WTC11 (cell line): ENCODE measurements around the gene ACSS3. TPM values are rescaled to one million over a fixed set of nuclear protein-coding genes. Genes with fewer than 3 reads are reported as not detected.

ENCODE experiments used
- ATAC-seq: fragments of 200-7000 bp; cut with Tn5 transposase; 2 replicates; pipeline ENCODE4 v1.10.0; 2021; ENCODE audit warnings: mild to moderate bottlenecking, moderate library complexity
- Bru-seq: library from RNA; stranded (reverse); fragments of 400-500 nt; gene quantifications from one replicate; lab custom pipeline; 2021; lab: Mats Ljungman, UMichigan
- CTCF ChIA-PET: fragments of 300-600 bp; sonication (Branson Sonifier 250); formaldehyde crosslinking; loops from one replicate; lab custom pipeline; 2021; ENCODE audit warnings: antibody characterized with exemption; lab: Charles Lee
- POLR2A ChIA-PET: fragments of 350-600 bp; sonication (Branson Sonifier 250); formaldehyde crosslinking; loops from one replicate; lab custom pipeline; 2021; ENCODE audit warnings: antibody characterized with exemption; lab: Charles Lee
- DNase-seq: peaks from one replicate; pipeline ENCODE4 v3.0.0; 2021; ENCODE audit warnings: low spot score
- H3K27ac Mint-ChIP-seq: 2 replicates; pipeline ENCODE4 v1.8.0; 2021; ENCODE audit warnings: mixed read lengths
- H3K27me3 Mint-ChIP-seq: 2 replicates; pipeline ENCODE4 v1.8.0; 2021; ENCODE audit warnings: low read depth, mild to moderate bottlenecking, moderate library complexity, mixed read lengths
- H3K36me3 Mint-ChIP-seq: 2 replicates; pipeline ENCODE4 v1.8.0; 2021; ENCODE audit warnings: mixed read lengths
- H3K4me1 Mint-ChIP-seq: 2 replicates; pipeline ENCODE4 v1.8.0; 2022; ENCODE audit warnings: mixed read lengths
- H3K4me3 Mint-ChIP-seq: 2 replicates; pipeline ENCODE4 v1.8.0; 2021; ENCODE audit warnings: mild to moderate bottlenecking, moderate library complexity, mixed read lengths
- H3K9me3 Mint-ChIP-seq: 2 replicates; pipeline ENCODE4 v1.8.0; 2021; ENCODE audit warnings: mixed read lengths
- ELF4 ChIP-seq: sonication (generic); formaldehyde crosslinking; IDR thresholded peaks from 2 replicates; pipeline ENCODE4 v1.8.1; 2022; ENCODE audit warnings: low read depth, mild to moderate bottlenecking, moderate library complexity, missing genetic modification reagents
- ETV6 ChIP-seq: sonication (generic); formaldehyde crosslinking; IDR thresholded peaks from 2 replicates; pipeline ENCODE4 v1.8.1; 2022; ENCODE audit warnings: mild to moderate bottlenecking, missing genetic modification reagents
- FOXJ3 ChIP-seq: sonication (generic); formaldehyde crosslinking; IDR thresholded peaks from 2 replicates; pipeline ENCODE4 v1.9.0; 2021; ENCODE audit warnings: missing genetic modification reagents, mild to moderate bottlenecking, borderline replicate concordance
- FOXP1 ChIP-seq: sonication (generic); formaldehyde crosslinking; IDR thresholded peaks from 2 replicates; pipeline ENCODE4 v1.8.0; 2022; ENCODE audit warnings: missing genetic modification reagents, mild to moderate bottlenecking, moderate library complexity, borderline replicate concordance
- GABPB1 ChIP-seq: sonication (generic); formaldehyde crosslinking; IDR thresholded peaks from 2 replicates; pipeline ENCODE4 v1.8.1; 2023; ENCODE audit warnings: mild to moderate bottlenecking, missing genetic modification reagents
- GTF2I ChIP-seq: fragments of 250-450 bp; sonication (Bioruptor Pico); conservative IDR thresholded peaks from 2 replicates; pipeline ENCODE4 v1.4.0; 2021; ENCODE audit warnings: mild to moderate bottlenecking
- NFATC4 ChIP-seq: fragments of 250-450 bp; sonication (Bioruptor Pico); IDR thresholded peaks from 2 replicates; pipeline ENCODE4 v1.9.0; 2021; ENCODE audit warnings: mild to moderate bottlenecking
- NR2C2 ChIP-seq: sonication (generic); formaldehyde crosslinking; IDR thresholded peaks from 2 replicates; pipeline ENCODE4 v1.8.0; 2022; ENCODE audit warnings: mild to moderate bottlenecking, missing genetic modification reagents
- OVOL2 ChIP-seq: fragments of 250-450 bp; sonication (Bioruptor Pico); IDR thresholded peaks from 2 replicates; pipeline ENCODE4 v1.9.0; 2021; ENCODE audit warnings: mild to moderate bottlenecking, borderline replicate concordance
- ZNF232 ChIP-seq: sonication (generic); formaldehyde crosslinking; IDR thresholded peaks from 2 replicates; pipeline ENCODE4 v1.8.0; 2022; ENCODE audit warnings: mild to moderate bottlenecking, missing genetic modification reagents
- ZNF317 ChIP-seq: sonication (generic); formaldehyde crosslinking; IDR thresholded peaks from 2 replicates; pipeline ENCODE4 v1.8.1; 2023; ENCODE audit warnings: low read depth, mild to moderate bottlenecking, moderate library complexity, missing genetic modification reagents, borderline replicate concordance
- ZNF396 ChIP-seq: fragments of 250-450 bp; sonication (Bioruptor Pico); IDR thresholded peaks from 2 replicates; pipeline ENCODE4 v1.8.0; 2021; ENCODE audit warnings: mild to moderate bottlenecking, moderate library complexity, borderline replicate concordance
- long read RNA-seq, 3 experiments: library from RNA in 1 of 3; library from capped mRNA in 1 of 3; library from polyadenylated mRNA in 1 of 3; unstranded in 2 of 3; stranded (forward) in 1 of 3; transcript quantifications; one replicate each; pipeline ENCODE4 v2.0.0, GENCODE V29; 2021
- total RNA-seq: library from RNA; stranded (reverse); gene quantifications from 3 replicates; pipeline ENCODE4 v1.2.3, GENCODE V29; 2021
- TF ChIP-seq, protein P1 (sequence below): fragments of 250-450 bp; sonication (Bioruptor Pico); IDR thresholded peaks from 2 replicates; pipeline ENCODE4 v1.9.0; 2021; ENCODE audit warnings: mild to moderate bottlenecking
- TF ChIP-seq, protein P2 (sequence below): sonication (generic); formaldehyde crosslinking; IDR thresholded peaks from 2 replicates; pipeline ENCODE4 v1.8.1; 2023; ENCODE audit warnings: mild to moderate bottlenecking, missing genetic modification reagents
- TF ChIP-seq, protein P3 (sequence below): sonication (generic); formaldehyde crosslinking; IDR thresholded peaks from 2 replicates; pipeline ENCODE4 v1.8.1; 2022; ENCODE audit warnings: mild to moderate bottlenecking, missing genetic modification reagents, moderate library complexity, borderline replicate concordance
- TF ChIP-seq, protein P4 (sequence below): sonication (generic); formaldehyde crosslinking; IDR thresholded peaks from 2 replicates; pipeline ENCODE4 v1.8.0; 2022; ENCODE audit warnings: mild to moderate bottlenecking, missing genetic modification reagents
- TF ChIP-seq, protein P5 (sequence below): sonication (generic); formaldehyde crosslinking; IDR thresholded peaks from 2 replicates; pipeline ENCODE4 v1.8.0; 2022; ENCODE audit warnings: mild to moderate bottlenecking, missing genetic modification reagents
- TF ChIP-seq, protein P6 (sequence below): fragments of 250-450 bp; sonication (Bioruptor Pico); IDR thresholded peaks from 2 replicates; pipeline ENCODE4 v1.8.0; 2021; ENCODE audit warnings: mild to moderate bottlenecking
- TF ChIP-seq, protein P7 (sequence below): sonication (generic); formaldehyde crosslinking; IDR thresholded peaks from 2 replicates; pipeline ENCODE4 v1.8.0; 2022; ENCODE audit warnings: missing genetic modification reagents

The ACSS3 gene, protein sequence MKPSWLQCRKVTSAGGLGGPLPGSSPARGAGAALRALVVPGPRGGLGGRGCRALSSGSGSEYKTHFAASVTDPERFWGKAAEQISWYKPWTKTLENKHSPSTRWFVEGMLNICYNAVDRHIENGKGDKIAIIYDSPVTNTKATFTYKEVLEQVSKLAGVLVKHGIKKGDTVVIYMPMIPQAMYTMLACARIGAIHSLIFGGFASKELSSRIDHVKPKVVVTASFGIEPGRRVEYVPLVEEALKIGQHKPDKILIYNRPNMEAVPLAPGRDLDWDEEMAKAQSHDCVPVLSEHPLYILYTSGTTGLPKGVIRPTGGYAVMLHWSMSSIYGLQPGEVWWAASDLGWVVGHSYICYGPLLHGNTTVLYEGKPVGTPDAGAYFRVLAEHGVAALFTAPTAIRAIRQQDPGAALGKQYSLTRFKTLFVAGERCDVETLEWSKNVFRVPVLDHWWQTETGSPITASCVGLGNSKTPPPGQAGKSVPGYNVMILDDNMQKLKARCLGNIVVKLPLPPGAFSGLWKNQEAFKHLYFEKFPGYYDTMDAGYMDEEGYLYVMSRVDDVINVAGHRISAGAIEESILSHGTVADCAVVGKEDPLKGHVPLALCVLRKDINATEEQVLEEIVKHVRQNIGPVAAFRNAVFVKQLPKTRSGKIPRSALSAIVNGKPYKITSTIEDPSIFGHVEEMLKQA
- 18.6 to 20.7 TPM (median 20.2 TPM) in 3 replicates for total RNA-seq
- Bru-seq, nascent RNA: percentile 73 among the genes with signal in this experiment
- long read RNA-seq, experiment 1, full-length matches to known transcripts: 37 of 59 reads
- long read RNA-seq, experiment 1, partial matches to known transcripts: 7 of 59 reads
- long read RNA-seq, experiment 1, other reads (novel, unspliced or antisense): 15 of 59 reads
- long read RNA-seq, experiment 2, full-length matches to known transcripts: 12 of 28 reads
- long read RNA-seq, experiment 2, partial matches to known transcripts: 13 of 28 reads
- long read RNA-seq, experiment 2, other reads (novel, unspliced or antisense): 3 of 28 reads
- long read RNA-seq, experiment 3, full-length matches to known transcripts: 6 of 14 reads
- long read RNA-seq, experiment 3, partial matches to known transcripts: 3 of 14 reads
- long read RNA-seq, experiment 3, other reads (novel, unspliced or antisense): 5 of 14 reads

DNA sequence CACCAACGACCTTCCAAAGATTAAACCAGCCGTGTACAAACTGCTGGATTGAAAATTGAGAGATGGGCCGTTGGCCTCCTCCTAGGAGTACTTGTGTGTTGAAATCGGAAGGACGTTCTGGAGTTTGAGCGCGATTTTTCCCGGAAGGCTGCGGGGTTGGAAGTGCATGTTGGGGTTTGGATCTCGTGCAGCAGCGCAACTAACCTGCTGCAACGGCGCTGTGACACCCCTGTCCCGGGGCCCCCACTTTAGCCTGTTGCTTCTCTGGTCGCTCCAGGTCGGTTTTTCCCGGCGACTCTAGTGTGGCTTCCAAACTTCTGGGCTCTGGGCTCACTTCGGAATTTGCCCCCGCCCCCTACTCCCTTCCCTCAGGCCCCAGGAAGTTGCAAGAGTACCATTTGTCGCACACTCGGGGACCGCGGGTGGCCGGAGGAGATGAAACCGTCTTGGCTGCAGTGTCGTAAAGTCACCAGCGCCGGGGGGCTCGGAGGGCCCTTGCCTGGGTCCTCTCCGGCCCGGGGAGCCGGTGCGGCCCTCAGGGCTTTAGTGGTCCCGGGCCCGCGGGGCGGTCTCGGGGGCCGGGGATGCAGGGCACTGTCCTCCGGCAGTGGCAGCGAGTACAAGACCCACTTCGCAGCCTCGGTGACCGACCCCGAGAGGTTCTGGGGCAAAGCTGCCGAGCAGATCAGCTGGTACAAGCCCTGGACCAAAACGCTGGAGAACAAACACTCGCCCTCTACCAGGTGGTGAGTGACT is at the start of gene ACSS3:
ACSS3 (plus strand) TSS at position 394 of the 756 bp plus-strand sequence; CDS start at position 436, 42 bp downstream.
- ChIA-PET POLR2A (no interaction called here), CTCF (interaction anchor here (0.8 to 1.0 kb wide), 2 partner anchors 50 to 240 kb away, joined by 3 to 4 read pairs; no protein-coding TSS in a partner anchor)
- H3K9me3 Mint-ChIP-seq: no peaks in the 10 kb centered on the region
- peak; percentile 88 for ATAC-seq
- DNase-seq: peak; percentile 85
- H3K27ac Mint-ChIP-seq: peak within 1 kb of the TSS; percentile 37; the same call in 1 of the 2 replicates
- no peaks in the 10 kb centered on the region; the same call in 1 of the 2 replicates for H3K27me3 Mint-ChIP-seq
- H3K4me1 Mint-ChIP-seq: peaks cover 55% of the 10 kb centered on the region
- peak within 1 kb of the TSS; percentile 82 for H3K4me3 Mint-ChIP-seq
- H3K36me3 Mint-ChIP-seq: no peaks in the 10 kb centered on the region
- 0 out of 2 replicates have a peak, but pooled peaks have one; percentile 11 for TF ChIP-seq GABPB1 (CRISPR knock-in tag)
- 0 out of 2 replicates have a peak, but pooled peaks have one; percentile 48 for TF ChIP-seq ZNF232 (CRISPR knock-in tag)
- TF ChIP-seq, protein P1, sequence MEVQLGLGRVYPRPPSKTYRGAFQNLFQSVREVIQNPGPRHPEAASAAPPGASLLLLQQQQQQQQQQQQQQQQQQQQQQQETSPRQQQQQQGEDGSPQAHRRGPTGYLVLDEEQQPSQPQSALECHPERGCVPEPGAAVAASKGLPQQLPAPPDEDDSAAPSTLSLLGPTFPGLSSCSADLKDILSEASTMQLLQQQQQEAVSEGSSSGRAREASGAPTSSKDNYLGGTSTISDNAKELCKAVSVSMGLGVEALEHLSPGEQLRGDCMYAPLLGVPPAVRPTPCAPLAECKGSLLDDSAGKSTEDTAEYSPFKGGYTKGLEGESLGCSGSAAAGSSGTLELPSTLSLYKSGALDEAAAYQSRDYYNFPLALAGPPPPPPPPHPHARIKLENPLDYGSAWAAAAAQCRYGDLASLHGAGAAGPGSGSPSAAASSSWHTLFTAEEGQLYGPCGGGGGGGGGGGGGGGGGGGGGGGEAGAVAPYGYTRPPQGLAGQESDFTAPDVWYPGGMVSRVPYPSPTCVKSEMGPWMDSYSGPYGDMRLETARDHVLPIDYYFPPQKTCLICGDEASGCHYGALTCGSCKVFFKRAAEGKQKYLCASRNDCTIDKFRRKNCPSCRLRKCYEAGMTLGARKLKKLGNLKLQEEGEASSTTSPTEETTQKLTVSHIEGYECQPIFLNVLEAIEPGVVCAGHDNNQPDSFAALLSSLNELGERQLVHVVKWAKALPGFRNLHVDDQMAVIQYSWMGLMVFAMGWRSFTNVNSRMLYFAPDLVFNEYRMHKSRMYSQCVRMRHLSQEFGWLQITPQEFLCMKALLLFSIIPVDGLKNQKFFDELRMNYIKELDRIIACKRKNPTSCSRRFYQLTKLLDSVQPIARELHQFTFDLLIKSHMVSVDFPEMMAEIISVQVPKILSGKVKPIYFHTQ (CRISPR knock-in tag): no peak
- TF ChIP-seq ZNF396 (CRISPR knock-in tag): no peak
- no peak for TF ChIP-seq ZNF317 (CRISPR knock-in tag)
- no peak for TF ChIP-seq NR2C2
- TF ChIP-seq, protein P2, sequence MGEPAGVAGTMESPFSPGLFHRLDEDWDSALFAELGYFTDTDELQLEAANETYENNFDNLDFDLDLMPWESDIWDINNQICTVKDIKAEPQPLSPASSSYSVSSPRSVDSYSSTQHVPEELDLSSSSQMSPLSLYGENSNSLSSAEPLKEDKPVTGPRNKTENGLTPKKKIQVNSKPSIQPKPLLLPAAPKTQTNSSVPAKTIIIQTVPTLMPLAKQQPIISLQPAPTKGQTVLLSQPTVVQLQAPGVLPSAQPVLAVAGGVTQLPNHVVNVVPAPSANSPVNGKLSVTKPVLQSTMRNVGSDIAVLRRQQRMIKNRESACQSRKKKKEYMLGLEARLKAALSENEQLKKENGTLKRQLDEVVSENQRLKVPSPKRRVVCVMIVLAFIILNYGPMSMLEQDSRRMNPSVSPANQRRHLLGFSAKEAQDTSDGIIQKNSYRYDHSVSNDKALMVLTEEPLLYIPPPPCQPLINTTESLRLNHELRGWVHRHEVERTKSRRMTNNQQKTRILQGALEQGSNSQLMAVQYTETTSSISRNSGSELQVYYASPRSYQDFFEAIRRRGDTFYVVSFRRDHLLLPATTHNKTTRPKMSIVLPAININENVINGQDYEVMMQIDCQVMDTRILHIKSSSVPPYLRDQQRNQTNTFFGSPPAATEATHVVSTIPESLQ (CRISPR knock-in tag): no peak
- no peak for TF ChIP-seq ELF4 (CRISPR knock-in tag)
- TF ChIP-seq, protein P3, sequence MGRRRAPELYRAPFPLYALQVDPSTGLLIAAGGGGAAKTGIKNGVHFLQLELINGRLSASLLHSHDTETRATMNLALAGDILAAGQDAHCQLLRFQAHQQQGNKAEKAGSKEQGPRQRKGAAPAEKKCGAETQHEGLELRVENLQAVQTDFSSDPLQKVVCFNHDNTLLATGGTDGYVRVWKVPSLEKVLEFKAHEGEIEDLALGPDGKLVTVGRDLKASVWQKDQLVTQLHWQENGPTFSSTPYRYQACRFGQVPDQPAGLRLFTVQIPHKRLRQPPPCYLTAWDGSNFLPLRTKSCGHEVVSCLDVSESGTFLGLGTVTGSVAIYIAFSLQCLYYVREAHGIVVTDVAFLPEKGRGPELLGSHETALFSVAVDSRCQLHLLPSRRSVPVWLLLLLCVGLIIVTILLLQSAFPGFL (CRISPR knock-in tag): no peak
- TF ChIP-seq, protein P4, sequence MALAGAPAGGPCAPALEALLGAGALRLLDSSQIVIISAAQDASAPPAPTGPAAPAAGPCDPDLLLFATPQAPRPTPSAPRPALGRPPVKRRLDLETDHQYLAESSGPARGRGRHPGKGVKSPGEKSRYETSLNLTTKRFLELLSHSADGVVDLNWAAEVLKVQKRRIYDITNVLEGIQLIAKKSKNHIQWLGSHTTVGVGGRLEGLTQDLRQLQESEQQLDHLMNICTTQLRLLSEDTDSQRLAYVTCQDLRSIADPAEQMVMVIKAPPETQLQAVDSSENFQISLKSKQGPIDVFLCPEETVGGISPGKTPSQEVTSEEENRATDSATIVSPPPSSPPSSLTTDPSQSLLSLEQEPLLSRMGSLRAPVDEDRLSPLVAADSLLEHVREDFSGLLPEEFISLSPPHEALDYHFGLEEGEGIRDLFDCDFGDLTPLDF: no peak
- TF ChIP-seq, protein P5, sequence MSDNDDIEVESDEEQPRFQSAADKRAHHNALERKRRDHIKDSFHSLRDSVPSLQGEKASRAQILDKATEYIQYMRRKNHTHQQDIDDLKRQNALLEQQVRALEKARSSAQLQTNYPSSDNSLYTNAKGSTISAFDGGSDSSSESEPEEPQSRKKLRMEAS (CRISPR knock-in tag): no peak
- TF ChIP-seq FOXP1: 0 out of 2 replicates have a peak, but pooled peaks have one; percentile 19
- 0 out of 2 replicates have a peak, but pooled peaks have one; percentile 36 for TF ChIP-seq ETV6 (CRISPR knock-in tag)
- TF ChIP-seq, protein P6, sequence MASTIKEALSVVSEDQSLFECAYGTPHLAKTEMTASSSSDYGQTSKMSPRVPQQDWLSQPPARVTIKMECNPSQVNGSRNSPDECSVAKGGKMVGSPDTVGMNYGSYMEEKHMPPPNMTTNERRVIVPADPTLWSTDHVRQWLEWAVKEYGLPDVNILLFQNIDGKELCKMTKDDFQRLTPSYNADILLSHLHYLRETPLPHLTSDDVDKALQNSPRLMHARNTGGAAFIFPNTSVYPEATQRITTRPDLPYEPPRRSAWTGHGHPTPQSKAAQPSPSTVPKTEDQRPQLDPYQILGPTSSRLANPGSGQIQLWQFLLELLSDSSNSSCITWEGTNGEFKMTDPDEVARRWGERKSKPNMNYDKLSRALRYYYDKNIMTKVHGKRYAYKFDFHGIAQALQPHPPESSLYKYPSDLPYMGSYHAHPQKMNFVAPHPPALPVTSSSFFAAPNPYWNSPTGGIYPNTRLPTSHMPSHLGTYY (CRISPR knock-in tag): no peak
- no peak for TF ChIP-seq GTF2I
- TF ChIP-seq, protein P7, sequence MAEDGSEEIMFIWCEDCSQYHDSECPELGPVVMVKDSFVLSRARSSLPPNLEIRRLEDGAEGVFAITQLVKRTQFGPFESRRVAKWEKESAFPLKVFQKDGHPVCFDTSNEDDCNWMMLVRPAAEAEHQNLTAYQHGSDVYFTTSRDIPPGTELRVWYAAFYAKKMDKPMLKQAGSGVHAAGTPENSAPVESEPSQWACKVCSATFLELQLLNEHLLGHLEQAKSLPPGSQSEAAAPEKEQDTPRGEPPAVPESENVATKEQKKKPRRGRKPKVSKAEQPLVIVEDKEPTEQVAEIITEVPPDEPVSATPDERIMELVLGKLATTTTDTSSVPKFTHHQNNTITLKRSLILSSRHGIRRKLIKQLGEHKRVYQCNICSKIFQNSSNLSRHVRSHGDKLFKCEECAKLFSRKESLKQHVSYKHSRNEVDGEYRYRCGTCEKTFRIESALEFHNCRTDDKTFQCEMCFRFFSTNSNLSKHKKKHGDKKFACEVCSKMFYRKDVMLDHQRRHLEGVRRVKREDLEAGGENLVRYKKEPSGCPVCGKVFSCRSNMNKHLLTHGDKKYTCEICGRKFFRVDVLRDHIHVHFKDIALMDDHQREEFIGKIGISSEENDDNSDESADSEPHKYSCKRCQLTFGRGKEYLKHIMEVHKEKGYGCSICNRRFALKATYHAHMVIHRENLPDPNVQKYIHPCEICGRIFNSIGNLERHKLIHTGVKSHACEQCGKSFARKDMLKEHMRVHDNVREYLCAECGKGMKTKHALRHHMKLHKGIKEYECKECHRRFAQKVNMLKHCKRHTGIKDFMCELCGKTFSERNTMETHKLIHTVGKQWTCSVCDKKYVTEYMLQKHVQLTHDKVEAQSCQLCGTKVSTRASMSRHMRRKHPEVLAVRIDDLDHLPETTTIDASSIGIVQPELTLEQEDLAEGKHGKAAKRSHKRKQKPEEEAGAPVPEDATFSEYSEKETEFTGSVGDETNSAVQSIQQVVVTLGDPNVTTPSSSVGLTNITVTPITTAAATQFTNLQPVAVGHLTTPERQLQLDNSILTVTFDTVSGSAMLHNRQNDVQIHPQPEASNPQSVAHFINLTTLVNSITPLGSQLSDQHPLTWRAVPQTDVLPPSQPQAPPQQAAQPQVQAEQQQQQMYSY (CRISPR knock-in tag): peak; percentile 94
- no peak for TF ChIP-seq FOXJ3
- no peak for TF ChIP-seq OVOL2 (CRISPR knock-in tag)
- no peak for TF ChIP-seq NFATC4 (CRISPR knock-in tag)
